22Rv1 (cell line): ENCODE data around the gene STPG2.

Experiments
- CTCF ChIP-seq: fragments of 450-650 bp; IDR thresholded peaks from 2 replicates; pipeline ENCODE4 v1.5.1; 2017; ENCODE audit warnings: mild to moderate bottlenecking
- ZFX ChIP-seq: fragments of 450-650 bp; IDR thresholded peaks from 2 replicates; pipeline ENCODE4 v1.6.1; 2017; ENCODE audit warnings: antibody characterized with exemption, borderline replicate concordance

DNA sequence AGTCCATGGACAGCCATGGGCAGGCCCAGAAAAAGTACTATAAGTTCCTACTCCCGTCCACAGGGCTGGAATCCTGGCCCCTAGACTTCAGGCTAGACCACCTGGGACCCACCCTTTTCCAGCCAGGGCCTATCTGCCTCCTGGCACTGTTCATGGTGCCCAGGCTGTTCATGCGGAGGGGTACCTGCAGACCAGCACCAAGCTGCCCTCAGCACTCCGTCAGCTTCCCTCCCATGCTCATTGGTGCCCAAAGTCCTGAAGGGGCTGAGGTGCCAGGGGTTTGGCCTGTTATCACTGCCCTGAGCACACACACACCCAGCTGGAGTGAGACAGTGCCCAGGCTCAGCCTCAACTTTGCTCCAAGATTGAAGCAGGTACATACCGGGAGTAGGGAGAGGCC lies 477.7 kb downstream of the STPG2 start:
- TF ChIP-seq ZFX (no peak), CTCF (no peak)
